B cell (primary cell): ENCODE measurements around the gene FLG. TPM values are rescaled to one million over a fixed set of nuclear protein-coding genes. Genes with fewer than 3 reads are reported as not detected.
"Not testable (repeated sequence)": the region's sequence is repeated elsewhere in the genome, so short reads cannot be mapped to it uniquely, and the experiment has no call there.

Source experiments
- ATAC-seq: fragments of 200-7000 bp; cut with Tn5 transposase; one replicate; pipeline ENCODE4 v1.10.0; 2021; ENCODE audit warnings: low read depth, mild to moderate bottlenecking, moderate number of reproducible peaks, moderate library complexity
- CTCF ChIA-PET: fragments of 350-600 bp; sonication (Branson Sonifier 250); formaldehyde crosslinking; loops from one replicate; lab custom pipeline; 2021; ENCODE audit warnings: antibody characterized with exemption, inconsistent platforms; lab: Charles Lee
- POLR2A ChIA-PET: fragments of 350-600 bp; sonication (Branson Sonifier 250); formaldehyde crosslinking; loops from one replicate; lab custom pipeline; 2021; ENCODE audit warnings: antibody characterized with exemption; lab: Charles Lee
- DNase-seq: peaks from one replicate; pipeline ENCODE4 v3.0.0; 2013
- H2AFZ ChIP-seq: 2 replicates; pipeline ENCODE4 v1.6.1; 2012; ENCODE audit warnings: mild to moderate bottlenecking, low read depth, low read length; ENCODE audit not compliant: insufficient read depth, poor library complexity, severe bottlenecking
- H3K27ac ChIP-seq, 2 donors: 1 replicate in 1 of 2; 2 replicates in 1 of 2; pipeline ENCODE4 v1.5.1; 2012 to 2013; ENCODE audit warnings: low read length in 2 of 2, mild to moderate bottlenecking in 2 of 2, moderate library complexity in 1 of 2
- H3K27me3 ChIP-seq, 4 experiments: fragments of 200-600 bp in 1 of 4; sonication (generic) in 1 of 4; replicated peaks in 1 of 4; 1 replicate in 2 of 4; 2 replicates in 2 of 4; pipeline versions ENCODE4 v1.6.1 to v1.7.0; 2013 to 2016; ENCODE audit warnings: low read length in 3 of 4, mild to moderate bottlenecking in 2 of 4, mixed read lengths in 1 of 4, moderate library complexity in 1 of 4; ENCODE audit not compliant: insufficient read depth in 4 of 4, control insufficient read depth in 3 of 4; ENCODE audit errors: control extremely low read depth in 1 of 4
- H3K36me3 ChIP-seq, 2 experiments: replicated peaks in 1 of 2; 1 replicate in 1 of 2; 2 replicates in 1 of 2; pipeline versions ENCODE4 v1.6.1 to v1.7.1; 2013; ENCODE audit warnings: low read length in 1 of 2; ENCODE audit not compliant: insufficient read depth in 2 of 2, control insufficient read depth in 1 of 2; ENCODE audit errors: control extremely low read depth in 1 of 2, extremely low read depth in 1 of 2
- H3K4me1 ChIP-seq, 2 donors: fragments of 200-600 bp in 1 of 2; sonication (generic) in 1 of 2; 1 replicate in 1 of 2; 2 replicates in 1 of 2; pipeline versions ENCODE4 v1.5.1 to v1.6.1; 2013 to 2017; ENCODE audit warnings: low read length in 2 of 2; ENCODE audit not compliant: control insufficient read depth in 2 of 2, insufficient read depth in 2 of 2
- H3K4me2 ChIP-seq: replicated peaks from 2 replicates; pipeline ENCODE3; 2012; ENCODE audit warnings: mild to moderate bottlenecking, low read depth, low read length; ENCODE audit not compliant: poor library complexity, severe bottlenecking
- H3K4me3 ChIP-seq, 5 experiments: fragments of 200-600 bp in 1 of 5; sonication (generic) in 1 of 5; 1 replicate in 3 of 5; 2 replicates in 2 of 5; pipeline versions ENCODE4 v1.5.1 to v1.7.0; 2011 to 2016; ENCODE audit warnings: low read length in 4 of 5, mild to moderate bottlenecking in 4 of 5, low read depth in 2 of 5, control low read depth in 1 of 5, moderate library complexity in 1 of 5; ENCODE audit not compliant: insufficient read depth in 1 of 5; ENCODE audit errors: control extremely low read depth in 1 of 5, extremely low read depth in 1 of 5
- H3K79me2 ChIP-seq: fragments of 200-600 bp; sonication (generic); one replicate; pipeline ENCODE4 v1.6.0; 2016; ENCODE audit warnings: low read length; ENCODE audit not compliant: control insufficient read depth, insufficient read depth
- H3K9ac ChIP-seq: fragments of 200-600 bp; sonication (generic); 2 replicates; pipeline ENCODE4 v1.6.1; 2017; ENCODE audit warnings: mild to moderate bottlenecking, low read length, moderate library complexity
- H3K9me3 ChIP-seq, 3 donors: one replicate each; pipeline versions ENCODE4 v1.6.1 to v1.7.1; 2013; ENCODE audit warnings: low read length in 2 of 3; ENCODE audit not compliant: control insufficient read depth in 2 of 3, insufficient read depth in 1 of 3; ENCODE audit errors: control extremely low read depth in 1 of 3
- H4K20me1 ChIP-seq: 2 replicates; pipeline ENCODE4 v1.6.0; 2012; ENCODE audit warnings: mild to moderate bottlenecking, low read length; ENCODE audit not compliant: insufficient read depth, control insufficient read depth, poor library complexity, severe bottlenecking
- H3K27ac Mint-ChIP-seq: one replicate; pipeline ENCODE4 v1.8.0; 2021; ENCODE audit warnings: mixed read lengths
- H3K27me3 Mint-ChIP-seq: one replicate; pipeline ENCODE4 v1.8.0; 2021; ENCODE audit warnings: mixed read lengths
- H3K4me1 Mint-ChIP-seq: one replicate; pipeline ENCODE4 v1.8.0; 2021; ENCODE audit warnings: mixed read lengths
- H3K4me3 Mint-ChIP-seq: one replicate; pipeline ENCODE4 v1.8.0; 2021; ENCODE audit warnings: mixed read lengths
- H3K9me3 Mint-ChIP-seq: one replicate; pipeline ENCODE4 v1.8.0; 2022; ENCODE audit warnings: mixed read lengths; ENCODE audit not compliant: insufficient read depth
- WGBS: methylation state at CpG from one replicate; pipeline ENCODE4 v1.1.5; 2013; ENCODE audit warnings: missing lambda C conversion rate; ENCODE audit not compliant: insufficient coverage; 5-methylcytosine and 5-hydroxymethylcytosine counted together
- intact Hi-C: fragments of 100-400 bp; cut with micrococcal nuclease; formaldehyde crosslinking; loops from one replicate; pipeline ENCODE4 v1.10.0; 2022
- polyA plus RNA-seq: library from polyadenylated mRNA; depleted of rRNA; stranded (reverse); fragments of >200 nt; gene quantifications from 2 replicates; pipeline ENCODE4 v1.2.3, GENCODE V29; 2012
- total RNA-seq, 2 donors: library from RNA; stranded (reverse); fragments of 120-200 nt in 1 of 2; gene quantifications; 1 replicate in 1 of 2; 2 replicates in 1 of 2; pipeline versions ENCODE4 v1.2.3 to v1.2.4, GENCODE V29; 2013 to 2022

Gene FLG
- total and polyA plus RNA-seq, 2 donors (not counting 1 experiment from before 2014, with no cell fraction given): not detected

DNA sequence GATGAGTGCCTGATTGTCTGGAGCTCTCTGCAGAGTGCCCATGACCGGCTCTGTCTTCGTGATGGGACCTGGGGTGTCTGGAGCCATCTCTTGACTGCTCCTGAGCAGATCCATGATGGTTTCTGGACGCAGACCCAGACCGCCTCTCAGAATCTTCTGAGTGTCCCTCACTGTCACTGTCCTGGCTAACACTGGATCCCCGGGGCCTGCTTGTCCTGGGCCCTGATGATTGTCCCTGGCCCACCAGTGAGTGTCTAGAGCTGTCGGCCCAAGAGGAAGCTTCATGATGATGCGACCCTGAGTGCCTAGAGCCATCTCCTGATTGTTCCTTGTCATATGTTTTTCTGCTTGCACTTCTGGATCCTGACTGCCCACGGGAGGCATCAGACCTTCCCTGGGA is 17.1 kb downstream of the FLG start:
- H2AFZ ChIP-seq, H3K27me3 Mint-ChIP-seq, H3K27ac Mint-ChIP-seq, H3K27ac ChIP-seq, H3K4me3 Mint-ChIP-seq, intact Hi-C loops, CTCF ChIA-PET, H3K4me1 ChIP-seq, H3K9ac ChIP-seq, H3K27me3 ChIP-seq, H3K36me3 ChIP-seq, H3K9me3 Mint-ChIP-seq, POLR2A ChIA-PET, H3K4me1 Mint-ChIP-seq, DNase-seq, H4K20me1 ChIP-seq, ATAC-seq, H3K4me2 ChIP-seq, H3K79me2 ChIP-seq, H3K4me3 ChIP-seq: not testable (repeated sequence)
- WGBS: 91% methylated on average over 7 of the region's 8 CpGs
- H3K9me3 ChIP-seq: peaks cover 0 to 27% (median 0%) of the 10 kb centered on the region in 3 donors

DNA sequence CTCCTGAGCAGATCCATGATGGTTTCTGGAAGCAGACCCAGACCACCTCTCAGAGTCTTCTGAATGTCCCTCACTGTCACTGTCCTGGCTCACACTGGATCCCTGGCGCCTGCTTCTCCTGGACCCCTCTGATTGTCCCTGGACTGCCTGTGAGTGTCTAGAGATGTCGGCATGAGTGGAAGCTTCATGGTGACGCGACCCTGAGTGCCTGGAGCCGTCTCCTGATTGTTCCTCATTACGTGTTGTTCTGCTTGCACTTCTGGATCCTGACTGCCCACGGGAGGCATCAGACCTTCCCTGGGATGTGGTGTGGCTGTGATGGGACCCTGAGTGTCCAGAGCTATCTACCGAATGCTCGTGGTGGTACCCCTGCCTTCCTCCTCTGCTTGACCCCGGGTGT is 18.9 kb downstream of the FLG start:
- H3K4me3 ChIP-seq, H3K27me3 ChIP-seq, H3K79me2 ChIP-seq, H3K36me3 ChIP-seq, H3K9me3 Mint-ChIP-seq, H3K4me2 ChIP-seq, H3K9ac ChIP-seq, H3K27ac Mint-ChIP-seq, POLR2A ChIA-PET, H3K4me1 ChIP-seq, ATAC-seq, H2AFZ ChIP-seq, H3K27ac ChIP-seq, intact Hi-C loops, H3K4me1 Mint-ChIP-seq, DNase-seq, CTCF ChIA-PET, H3K27me3 Mint-ChIP-seq, H4K20me1 ChIP-seq, H3K4me3 Mint-ChIP-seq: not testable (repeated sequence)
- peaks cover 0 to 22% (median 0%) of the 10 kb centered on the region in 3 donors for H3K9me3 ChIP-seq
- no CpG with 5 or more reads among the region's 10 CpGs for WGBS

GRCh38 chr1:152304773-152305172 is 20.3 kb downstream of the FLG start:
- H3K79me2 ChIP-seq, H3K27me3 Mint-ChIP-seq, H2AFZ ChIP-seq, intact Hi-C loops, H3K4me3 ChIP-seq, H3K36me3 ChIP-seq, H3K4me1 Mint-ChIP-seq, DNase-seq, CTCF ChIA-PET, H3K4me3 Mint-ChIP-seq, POLR2A ChIA-PET, ATAC-seq, H3K27ac Mint-ChIP-seq, H3K27ac ChIP-seq, H3K9me3 Mint-ChIP-seq, H3K9ac ChIP-seq, H3K4me1 ChIP-seq, H3K27me3 ChIP-seq, H4K20me1 ChIP-seq, H3K4me2 ChIP-seq: not testable (repeated sequence)
- WGBS: 95% methylated on average over 9 of the region's 12 CpGs
- peaks cover 0 to 16% (median 0%) of the 10 kb centered on the region in 3 donors for H3K9me3 ChIP-seq

DNA sequence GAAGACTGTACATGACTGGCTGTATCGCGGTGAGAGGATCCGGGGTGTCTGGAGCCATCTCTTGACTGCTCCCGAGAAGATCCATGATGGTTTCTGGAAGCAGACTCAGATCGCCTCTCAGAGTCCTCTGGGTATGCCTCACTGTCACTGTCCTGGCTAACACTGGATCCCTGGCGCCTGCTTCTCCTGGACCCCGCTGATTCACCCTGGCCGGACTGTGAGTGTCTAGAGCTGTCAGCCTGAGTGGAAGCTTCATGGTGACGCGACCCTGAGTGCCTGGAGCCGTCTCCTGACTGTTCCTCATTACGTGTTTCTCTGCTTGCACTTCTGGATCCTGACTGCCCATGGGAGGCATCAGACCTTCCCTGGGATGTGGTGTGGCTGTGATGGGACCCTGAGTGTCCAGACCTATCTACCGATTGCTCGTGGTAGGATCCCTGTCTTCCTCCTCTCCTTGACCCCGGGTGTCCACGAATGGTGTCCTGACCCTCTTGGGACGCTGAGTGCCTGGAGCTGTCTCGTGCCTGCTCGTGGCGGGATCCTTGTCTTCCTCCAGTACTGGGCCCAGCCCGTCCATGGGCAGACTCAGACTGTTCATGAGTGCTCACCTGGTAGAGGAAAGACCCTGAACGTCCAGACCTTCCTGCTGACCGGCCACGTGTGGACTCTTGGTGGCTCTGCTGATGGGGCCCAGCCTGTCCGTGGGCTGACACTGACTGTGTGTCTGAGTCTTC is 21.7 kb downstream of the FLG start:
- H3K27me3 Mint-ChIP-seq, H3K9me3 ChIP-seq, POLR2A ChIA-PET, H3K9me3 Mint-ChIP-seq, H3K27me3 ChIP-seq, H3K4me3 Mint-ChIP-seq, H2AFZ ChIP-seq, H3K79me2 ChIP-seq, H3K27ac Mint-ChIP-seq, H3K9ac ChIP-seq, intact Hi-C loops, DNase-seq, ATAC-seq, H3K27ac ChIP-seq, H4K20me1 ChIP-seq, H3K4me1 ChIP-seq, H3K4me2 ChIP-seq, H3K4me1 Mint-ChIP-seq, H3K4me3 ChIP-seq, H3K36me3 ChIP-seq: not testable (repeated sequence)
- CTCF ChIA-PET: interaction anchor here (0.6 kb wide), 1 partner anchor 226 kb away, joined by 3 read pairs; no protein-coding TSS in a partner anchor
- WGBS: 94% methylated on average over 20 of the region's 25 CpGs
